Chondrocyte (in vitro differentiated cells): Measurements from ENCODE around the gene NSD2. TPM values are rescaled to one million over a fixed set of nuclear protein-coding genes. Genes with fewer than 3 reads are reported as not detected.

ENCODE experiments used
- DNase-seq: peaks from one replicate; pipeline ENCODE4 v3.0.0; 2021; ENCODE audit warnings: mixed read lengths, low spot score
- H3K27ac Mint-ChIP-seq: one replicate; pipeline ENCODE4 v1.8.0; 2021; ENCODE audit warnings: mild to moderate bottlenecking, moderate library complexity, mixed read lengths; ENCODE audit not compliant: unreplicated experiment
- H3K27me3 Mint-ChIP-seq: 2 replicates; pipeline ENCODE4 v1.8.0; 2021; ENCODE audit warnings: low read depth, mixed read lengths
- H3K36me3 Mint-ChIP-seq: 2 replicates; pipeline ENCODE4 v1.8.0; 2021; ENCODE audit warnings: low read depth, mixed read lengths
- H3K4me1 Mint-ChIP-seq: 2 replicates; pipeline ENCODE4 v1.8.0; 2021; ENCODE audit warnings: low read depth, mild to moderate bottlenecking, mixed read lengths
- H3K4me3 Mint-ChIP-seq: one replicate; pipeline ENCODE4 v1.8.0; 2021; ENCODE audit warnings: mild to moderate bottlenecking, moderate library complexity, mixed read lengths; ENCODE audit not compliant: unreplicated experiment
- H3K9me3 Mint-ChIP-seq: 2 replicates; pipeline ENCODE4 v1.8.0; 2021; ENCODE audit warnings: low read depth, mixed read lengths
- total RNA-seq: library from RNA; stranded (reverse); gene quantifications from 3 replicates; pipeline ENCODE4 v1.2.1, GENCODE V29; 2021
- TF ChIP-seq, protein P1 (sequence below): fragments of 200-600 bp; sonication (generic); IDR thresholded peaks from 2 replicates; pipeline ENCODE4 v1.5.0; 2021; ENCODE audit warnings: antibody characterized with exemption, mild to moderate bottlenecking, moderate library complexity

The NSD2 gene
- total RNA-seq, 1 donor from 2014 or later = 53.5 TPM

DNA sequence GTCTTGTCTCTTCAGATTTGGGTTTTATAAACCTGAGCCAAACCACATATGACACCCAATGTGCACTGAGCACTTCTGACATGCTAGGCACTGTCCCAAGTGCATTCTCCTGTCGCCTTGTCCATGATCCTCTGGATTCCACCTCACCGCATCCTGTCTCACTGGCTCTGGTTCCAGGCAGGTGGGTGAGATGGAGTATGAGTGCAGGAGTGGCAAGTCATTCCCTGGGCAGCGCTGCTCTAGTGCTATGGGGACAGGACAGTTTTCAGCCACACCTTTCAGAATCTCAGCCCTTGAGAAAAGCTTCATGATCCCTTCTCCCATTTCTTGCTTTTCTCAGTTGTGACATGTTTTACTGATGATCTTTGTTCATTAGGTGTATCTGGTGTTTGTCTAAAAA lies 66.4 kb downstream of the NSD2 start:
- Mint-ChIP-seq H3K36me3 (peaks cover 9% of the 10 kb centered on the region), H3K4me3 (no peak overlapping the region), H3K27me3 (no peaks in the 10 kb centered on the region), H3K9me3 (no peaks in the 10 kb centered on the region), H3K4me1 (peaks cover 16% of the 10 kb centered on the region), H3K27ac (no peak overlapping the region)
- DNase-seq = no peak
- TF ChIP-seq, protein P1, sequence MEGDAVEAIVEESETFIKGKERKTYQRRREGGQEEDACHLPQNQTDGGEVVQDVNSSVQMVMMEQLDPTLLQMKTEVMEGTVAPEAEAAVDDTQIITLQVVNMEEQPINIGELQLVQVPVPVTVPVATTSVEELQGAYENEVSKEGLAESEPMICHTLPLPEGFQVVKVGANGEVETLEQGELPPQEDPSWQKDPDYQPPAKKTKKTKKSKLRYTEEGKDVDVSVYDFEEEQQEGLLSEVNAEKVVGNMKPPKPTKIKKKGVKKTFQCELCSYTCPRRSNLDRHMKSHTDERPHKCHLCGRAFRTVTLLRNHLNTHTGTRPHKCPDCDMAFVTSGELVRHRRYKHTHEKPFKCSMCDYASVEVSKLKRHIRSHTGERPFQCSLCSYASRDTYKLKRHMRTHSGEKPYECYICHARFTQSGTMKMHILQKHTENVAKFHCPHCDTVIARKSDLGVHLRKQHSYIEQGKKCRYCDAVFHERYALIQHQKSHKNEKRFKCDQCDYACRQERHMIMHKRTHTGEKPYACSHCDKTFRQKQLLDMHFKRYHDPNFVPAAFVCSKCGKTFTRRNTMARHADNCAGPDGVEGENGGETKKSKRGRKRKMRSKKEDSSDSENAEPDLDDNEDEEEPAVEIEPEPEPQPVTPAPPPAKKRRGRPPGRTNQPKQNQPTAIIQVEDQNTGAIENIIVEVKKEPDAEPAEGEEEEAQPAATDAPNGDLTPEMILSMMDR = no peak

DNA sequence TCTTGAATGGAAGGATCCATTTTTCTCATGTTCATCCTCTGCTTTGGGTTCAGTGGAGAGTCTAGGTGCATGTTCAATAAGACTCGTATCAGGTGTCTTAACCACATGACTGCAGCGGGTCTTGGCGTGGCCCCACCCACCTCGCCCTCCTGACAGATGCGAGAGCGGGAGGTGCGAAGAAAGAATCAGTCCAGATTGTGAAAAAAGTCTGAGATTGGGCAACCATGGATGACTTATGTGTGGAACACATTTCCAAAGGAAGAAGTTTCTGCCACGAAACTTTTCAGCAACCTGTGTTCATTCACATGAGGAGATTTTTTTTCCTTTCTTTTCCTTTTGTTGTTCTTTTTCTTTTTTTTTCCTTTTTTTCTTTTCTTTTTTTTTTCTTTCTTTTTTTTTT lies 66.8 kb downstream of the NSD2 start:
- peaks cover 16% of the 10 kb centered on the region for H3K4me1 Mint-ChIP-seq
- no peak overlapping the region for H3K4me3 Mint-ChIP-seq

DNA sequence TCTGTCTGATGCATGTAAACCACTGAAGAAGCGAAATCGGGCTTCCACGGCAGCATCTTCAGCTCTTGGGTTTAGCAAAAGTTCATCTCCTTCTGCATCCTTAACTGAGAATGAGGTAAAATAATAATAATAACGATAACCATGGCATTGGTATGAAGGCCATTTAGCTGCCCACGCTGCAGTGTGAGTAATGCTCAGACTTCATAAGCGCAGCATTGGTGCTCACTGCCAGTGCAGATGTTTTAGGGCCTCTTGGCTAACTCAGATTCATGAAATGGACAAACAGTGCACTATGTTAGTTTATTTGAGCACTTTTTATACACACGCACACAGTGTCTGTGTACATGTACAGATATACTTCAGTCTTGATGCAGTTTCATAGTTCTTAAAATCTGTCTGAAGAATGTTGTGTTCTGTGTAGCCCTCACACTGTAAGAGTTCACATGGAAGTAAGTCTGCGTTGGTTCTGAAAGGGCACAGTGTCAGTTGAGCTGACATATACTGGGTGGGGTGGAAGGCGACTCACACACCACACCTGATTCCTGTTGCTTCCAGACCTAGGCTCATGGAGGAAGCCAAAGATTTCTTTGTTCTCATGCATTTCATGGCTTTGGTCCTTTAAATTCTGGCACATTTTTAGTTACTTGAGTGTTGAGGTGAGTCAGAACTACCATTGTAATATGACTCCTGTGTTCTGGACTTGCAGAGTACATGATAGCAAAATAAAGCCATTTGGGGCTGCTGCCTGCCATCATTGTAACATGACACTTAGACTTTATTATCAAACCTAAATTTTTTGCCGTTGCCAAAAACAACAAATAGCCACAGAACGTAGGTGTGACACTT lies 68.7 kb downstream of the NSD2 start:
- no peak for DNase-seq
- Mint-ChIP-seq H3K4me1 (peaks cover 16% of the 10 kb centered on the region), H3K27me3 (no peaks in the 10 kb centered on the region), H3K4me3 (no peak overlapping the region), H3K27ac (peak overlapping the region; percentile 79), H3K9me3 (no peaks in the 10 kb centered on the region), H3K36me3 (peaks cover 14% of the 10 kb centered on the region)
- TF ChIP-seq, protein P1 = no peak

More for the DNA sequence above, 66.8 kb downstream of the NSD2 start:
- peak overlapping the region; percentile 17 for H3K27ac Mint-ChIP-seq
- no peak for DNase-seq
- no peaks in the 10 kb centered on the region for H3K9me3 Mint-ChIP-seq
- TF ChIP-seq, protein P1 = no peak
- no peaks in the 10 kb centered on the region for H3K27me3 Mint-ChIP-seq
- peaks cover 12% of the 10 kb centered on the region for H3K36me3 Mint-ChIP-seq

DNA sequence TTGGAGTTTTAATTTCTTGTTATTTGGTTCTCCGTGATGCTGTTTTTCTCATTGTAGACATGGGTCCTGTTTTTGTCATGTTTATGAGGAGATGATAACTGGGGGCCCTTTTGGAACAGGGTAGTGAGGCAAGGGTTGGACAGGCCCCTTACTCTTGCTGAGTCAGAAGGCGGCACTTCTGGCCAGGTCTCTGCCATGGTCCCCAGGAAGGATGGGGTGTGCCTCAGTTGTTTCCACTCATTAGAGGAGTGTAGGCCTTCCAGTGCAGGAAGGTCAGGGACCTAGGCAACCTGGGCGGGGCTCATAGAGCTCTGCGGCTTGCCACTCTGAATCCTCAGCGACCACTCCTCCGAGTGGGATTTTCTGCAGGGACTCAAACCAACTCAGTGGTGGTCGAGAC lies 69.4 kb downstream of the NSD2 start:
- no peak for DNase-seq
- H3K36me3 Mint-ChIP-seq = peaks cover 14% of the 10 kb centered on the region
- H3K27ac Mint-ChIP-seq = peak overlapping the region; percentile 79
- peaks cover 16% of the 10 kb centered on the region for H3K4me1 Mint-ChIP-seq
- H3K9me3 Mint-ChIP-seq = no peaks in the 10 kb centered on the region
- TF ChIP-seq, protein P1 = no peak
- H3K27me3 Mint-ChIP-seq = no peaks in the 10 kb centered on the region
- no peak overlapping the region for H3K4me3 Mint-ChIP-seq

DNA sequence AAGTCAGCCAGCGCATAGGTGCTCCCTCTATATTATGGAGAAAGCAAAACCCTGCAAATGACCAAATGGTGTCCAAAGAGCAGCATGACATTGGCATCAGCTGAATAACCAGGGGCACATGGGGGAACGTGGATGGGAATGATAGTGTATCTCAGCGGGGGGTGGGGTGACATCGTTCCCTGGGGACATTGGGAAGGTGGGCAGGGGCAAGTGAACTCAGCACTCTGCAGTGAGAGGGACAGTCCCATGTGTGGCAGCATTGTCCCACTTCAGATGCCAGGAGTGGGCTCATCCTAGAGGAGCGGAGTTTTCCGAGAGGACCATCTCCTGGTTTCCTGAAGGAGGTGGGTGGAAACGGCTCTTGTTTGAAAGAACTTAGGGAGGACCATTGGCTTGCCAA lies 72.7 kb downstream of the NSD2 start:
- Mint-ChIP-seq H3K4me3 (no peak overlapping the region), H3K9me3 (no peaks in the 10 kb centered on the region), H3K27me3 (no peaks in the 10 kb centered on the region), H3K27ac (no peak overlapping the region), H3K36me3 (peaks cover 8% of the 10 kb centered on the region), H3K4me1 (peaks cover 16% of the 10 kb centered on the region)
- TF ChIP-seq, protein P1 = no peak
- DNase-seq = no peak
